Fibroblast of mammary gland (primary cell): ENCODE data around the gene HPCAL1.

Experiments used
- DNase-seq: peaks from one replicate; pipeline ENCODE4 v3.0.0-alpha.2; 2010; ENCODE audit warnings: low read depth
- H3K4me3 ChIP-seq: 2 replicates; pipeline ENCODE4 v1.5.1; 2011; ENCODE audit warnings: low read depth, mild to moderate bottlenecking, low read length, moderate library complexity; ENCODE audit not compliant: control insufficient read depth
- CTCF ChIP-seq: conservative IDR thresholded peaks from 2 replicates; pipeline ENCODE4 v1.5.1; 2011; ENCODE audit warnings: low read depth, low read length, inconsistent platforms; ENCODE audit not compliant: control insufficient read depth, insufficient read depth

HPCAL1 gene

GRCh38 chr2:10342245-10342951 lies 39.7 kb downstream of the HPCAL1 start:
- no peak overlapping the region for H3K4me3 ChIP-seq
- no peak for TF ChIP-seq CTCF
- peak; percentile 38 for DNase-seq

DNA sequence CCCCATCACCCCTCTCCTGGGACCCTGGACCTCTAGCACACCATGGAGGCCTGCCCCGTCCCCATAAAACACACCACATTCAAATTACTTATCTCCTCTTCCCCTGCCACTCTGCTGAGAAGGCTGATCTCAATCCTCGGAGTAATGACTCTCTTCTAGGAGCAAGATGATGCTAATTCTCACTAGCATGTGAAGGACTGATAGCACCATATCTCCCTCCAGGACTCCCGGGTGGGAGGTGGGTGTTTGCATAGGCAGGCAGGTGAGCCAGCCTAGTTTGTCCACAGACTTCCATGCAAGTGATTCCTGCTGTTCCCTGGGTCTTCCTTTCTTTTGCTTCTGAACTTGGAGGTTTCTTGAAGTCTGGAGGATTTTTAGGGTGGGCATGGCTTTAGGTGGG lies 40.5 kb downstream of the HPCAL1 start:
- H3K4me3 ChIP-seq: no peak overlapping the region
- no peak for TF ChIP-seq CTCF
- no peak for DNase-seq

DNA sequence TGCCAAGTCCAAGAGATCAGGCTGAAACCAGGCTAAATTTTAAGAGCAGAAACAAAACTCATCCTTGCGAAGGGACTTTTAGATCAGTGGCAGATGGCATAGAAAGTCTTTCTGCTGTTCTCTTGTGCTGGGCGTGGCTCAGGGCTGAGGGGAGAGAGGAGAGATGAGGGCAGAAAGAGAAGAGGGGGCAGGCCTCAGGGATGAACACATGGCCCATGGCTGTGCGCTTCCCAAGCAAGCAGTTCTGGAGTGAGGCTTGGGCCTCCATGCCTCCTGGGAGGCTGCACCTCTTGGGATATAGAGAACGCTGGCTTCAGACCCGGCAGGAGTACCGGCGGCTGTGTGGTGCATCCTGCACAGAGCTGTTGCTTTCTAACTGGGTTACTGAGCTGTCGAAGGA lies 41.0 kb downstream of the HPCAL1 start:
- H3K4me3 ChIP-seq: no peak overlapping the region
- no peak for TF ChIP-seq CTCF
- DNase-seq: no peak

DNA sequence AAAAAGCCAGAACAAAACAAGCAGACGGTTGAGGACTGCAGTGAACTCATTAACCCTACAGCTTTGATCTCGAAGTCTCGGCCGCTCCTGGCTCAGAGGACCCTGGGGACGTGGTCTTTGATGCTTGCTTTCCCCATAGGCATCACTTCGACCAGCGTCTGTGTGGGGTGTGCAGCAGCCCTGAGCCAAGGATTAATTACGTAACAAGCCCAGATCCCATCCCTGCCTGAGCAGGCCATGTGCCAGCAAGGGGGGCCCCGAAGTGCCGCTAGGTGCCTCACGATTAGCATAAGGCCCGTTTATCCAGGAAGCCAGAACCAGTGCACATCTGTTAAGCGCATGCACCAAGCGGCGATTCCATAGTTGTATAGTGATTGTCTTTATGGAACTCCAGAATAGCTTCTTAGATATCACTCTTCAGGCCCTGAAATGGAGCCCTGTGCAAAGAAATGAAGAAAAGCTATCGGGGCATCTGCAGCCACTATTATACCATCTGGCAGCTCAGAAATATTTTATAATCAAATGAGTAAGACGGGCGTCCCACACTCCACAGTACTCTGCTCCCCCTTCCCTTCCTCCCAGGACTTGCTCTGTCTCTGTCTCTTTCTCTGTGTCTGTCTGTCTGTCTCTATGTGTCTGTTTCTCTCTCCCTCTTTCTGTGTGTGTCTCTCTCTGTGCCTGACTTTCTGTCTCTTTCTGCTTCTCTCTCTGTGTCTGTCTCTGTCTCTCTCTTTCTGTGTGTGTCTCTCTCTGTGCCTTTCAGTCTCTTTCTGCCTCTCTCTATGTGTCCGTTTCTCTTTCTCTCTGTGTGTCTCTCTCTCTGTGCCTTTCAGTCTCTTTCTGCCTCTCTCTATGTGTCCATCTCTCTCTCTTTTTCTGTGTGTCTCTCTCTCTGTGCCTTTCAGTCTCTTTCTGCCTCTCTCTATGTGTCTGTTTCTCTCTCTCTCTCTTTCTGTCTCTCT lies 41.7 kb downstream of the HPCAL1 start:
- TF ChIP-seq CTCF: no peak
- H3K4me3 ChIP-seq: no peak overlapping the region
- peak; percentile 17 for DNase-seq

- no peak for TF ChIP-seq CTCF
- H3K4me3 ChIP-seq: no peak overlapping the region
- DNase-seq: no peak
Observed at GRCh38 chr2:10345126-10345525, 42.4 kb downstream of the HPCAL1 start.

GRCh38 chr2:10345813-10346212 lies 43.1 kb downstream of the HPCAL1 start:
- no peak for TF ChIP-seq CTCF
- H3K4me3 ChIP-seq: no peak overlapping the region
- DNase-seq: no peak
